Measurements from ENCODE around the gene UCP3. TPM values are rescaled to one million over a fixed set of nuclear protein-coding genes. Genes with fewer than 3 reads are reported as not detected.

The UCP3 gene
- total and polyA plus RNA-seq, 11 donors: 0.50 to 8.3 (median 1.7) TPM

- intact Hi-C loops (cut with DNase I): no loop called here
- H3K9me3 ChIP-seq: no peaks in the 10 kb centered on the region
- peaks cover 0 to 8% (median 0%) of the 10 kb centered on the region in 12 donors for H3K4me1 ChIP-seq
- no peak for DNase-seq
- H3K36me3 ChIP-seq: peaks cover 0 to 31% (median 21%) of the 10 kb centered on the region in 9 donors
- H3K27ac ChIP-seq: no peak overlapping the region
- TF ChIP-seq POLR2A (IDR thresholded peaks at IDR 0.05): no peak
- TF ChIP-seq CTCF (IDR thresholded peaks at IDR 0.05): no peak
- no peaks in the 10 kb centered on the region for H3K27me3 ChIP-seq
- ATAC-seq: no peak
- WGBS, 4 donors: 94 to 99% (median 97%) methylated on average over 4 of the region's 4 CpGs
- no peak overlapping the region for H3K4me3 ChIP-seq
Observed at GRCh38 chr11:74002832-74003231, 6.1 kb downstream of the UCP3 start.

GRCh38 chr11:74001822-74002286, 7.0 kb downstream of the UCP3 start:
- Histone ChIP-seq H3K36me3 (peaks cover 0 to 31% (median 21%) of the 10 kb centered on the region in 9 donors), H3K4me3 (no peak overlapping the region), H3K27me3 (no peaks in the 10 kb centered on the region), H3K4me1 (peaks cover 0 to 6% (median 0%) of the 10 kb centered on the region in 12 donors), H3K27ac (no peak overlapping the region), H3K9me3 (no peaks in the 10 kb centered on the region)
- ATAC-seq: no peak
- DNase-seq: no peak
- TF ChIP-seq POLR2A (IDR thresholded peaks at IDR 0.05) (no peak), CTCF (IDR thresholded peaks at IDR 0.05) (no peak)
- intact Hi-C loops (cut with DNase I): no loop called here
- 80 to 90% (median 85%) methylated on average over 6 to 7 of the region's 7 CpGs for WGBS, 4 donors

GRCh38 chr11:74000307-74001133, 8.4 kb downstream of the UCP3 start:
- no peaks in the 10 kb centered on the region for H3K27me3 ChIP-seq
- no peaks in the 10 kb centered on the region for H3K9me3 ChIP-seq
- no peak overlapping the region for H3K4me3 ChIP-seq
- H3K27ac ChIP-seq: no peak overlapping the region
- ATAC-seq (no peak), DNase-seq (no peak)
- H3K4me1 ChIP-seq: peaks cover 0 to 8% (median 0%) of the 10 kb centered on the region in 12 donors
- intact Hi-C loops (cut with DNase I): no loop called here
- 84 to 91% (median 90%) methylated on average over 14 of the region's 14 CpGs for WGBS, 4 donors
- peaks cover 0 to 31% (median 21%) of the 10 kb centered on the region in 9 donors for H3K36me3 ChIP-seq
- TF ChIP-seq POLR2A (IDR thresholded peaks at IDR 0.05) (no peak), CTCF (IDR thresholded peaks at IDR 0.05) (no peak)

GRCh38 chr11:73999581-74000306, 9.1 kb downstream of the UCP3 start:
- WGBS, 4 donors: 86 to 93% (median 89%) methylated on average over 8 of the region's 8 CpGs
- peaks cover 0 to 14% (median 0%) of the 10 kb centered on the region in 12 donors for H3K4me1 ChIP-seq
- H3K27ac ChIP-seq: no peak overlapping the region
- peaks cover 0 to 31% (median 18%) of the 10 kb centered on the region in 9 donors for H3K36me3 ChIP-seq
- no peaks in the 10 kb centered on the region for H3K27me3 ChIP-seq
- no peak overlapping the region for H3K4me3 ChIP-seq
- no peak for TF ChIP-seq POLR2A (IDR thresholded peaks at IDR 0.05)
- no peak for TF ChIP-seq CTCF (IDR thresholded peaks at IDR 0.05)
- ATAC-seq: no peak
- no peak for DNase-seq
- H3K9me3 ChIP-seq: no peaks in the 10 kb centered on the region
- intact Hi-C loops (cut with DNase I): no loop called here
